DND-41 (cell line): ENCODE measurements around the gene TBC1D9.

Source experiments
- CTCF ChIP-seq: IDR thresholded peaks from 2 replicates; pipeline ENCODE4 v1.5.1; 2012; ENCODE audit warnings: borderline replicate concordance, low read length, moderate library complexity, mild to moderate bottlenecking; ENCODE audit not compliant: poor library complexity, severe bottlenecking; ENCODE audit errors: extremely low read depth
- EZH2 ChIP-seq: IDR thresholded peaks from 3 replicates; pipeline ENCODE4 v1.6.1; 2012; ENCODE audit warnings: borderline replicate concordance, low read depth, mild to moderate bottlenecking, moderate library complexity, low read length, inconsistent platforms; ENCODE audit not compliant: severe bottlenecking

GRCh38 chr4:140724760-140725159 is 31.4 kb downstream of the TBC1D9 start:
- TF ChIP-seq CTCF (no peak), EZH2 (no peak)
